Kidney epithelial cell (primary cell): ENCODE data around the gene INHBE. TPM values are rescaled to one million over a fixed set of nuclear protein-coding genes. Genes with fewer than 3 reads are reported as not detected.
"Not testable (repeated sequence)": the region's sequence is repeated elsewhere in the genome, so short reads cannot be mapped to it uniquely, and the experiment has no call there.

Source experiments
- DNase-seq: peaks from one replicate; pipeline ENCODE4 v3.0.0-alpha.2; 2010; ENCODE audit warnings: low read depth
- H3K27me3 ChIP-seq: 2 replicates; pipeline ENCODE4 v1.6.0; 2011; ENCODE audit warnings: low read length; ENCODE audit not compliant: control insufficient read depth, insufficient read depth
- H3K36me3 ChIP-seq: 2 replicates; pipeline ENCODE4 v1.5.1; 2011; ENCODE audit warnings: low read length; ENCODE audit not compliant: control insufficient read depth, insufficient read depth
- H3K4me3 ChIP-seq: 2 replicates; pipeline ENCODE4 v1.5.1; 2011; ENCODE audit warnings: low read depth, mild to moderate bottlenecking, control low read depth, low read length
- total RNA-seq: library from RNA; depleted of rRNA; stranded (reverse); fragments of >200 nt; gene quantifications from 2 replicates; pipeline ENCODE4 v1.2.3, GENCODE V29; 2015
- TF ChIP-seq, protein P1 (sequence below): IDR thresholded peaks from 2 replicates; pipeline ENCODE4 v1.5.1; 2011; ENCODE audit warnings: mild to moderate bottlenecking, moderate library complexity, low read length, control low read depth, inconsistent platforms; ENCODE audit not compliant: insufficient read depth, poor library complexity, severe bottlenecking

Gene INHBE
- total RNA-seq, 1 donor from 2014 or later: 8.7 TPM

- Histone ChIP-seq H3K4me3 (no peak overlapping the region), H3K27me3 (no peaks in the 10 kb centered on the region), H3K36me3 (no peaks in the 10 kb centered on the region)
- TF ChIP-seq, protein P1, sequence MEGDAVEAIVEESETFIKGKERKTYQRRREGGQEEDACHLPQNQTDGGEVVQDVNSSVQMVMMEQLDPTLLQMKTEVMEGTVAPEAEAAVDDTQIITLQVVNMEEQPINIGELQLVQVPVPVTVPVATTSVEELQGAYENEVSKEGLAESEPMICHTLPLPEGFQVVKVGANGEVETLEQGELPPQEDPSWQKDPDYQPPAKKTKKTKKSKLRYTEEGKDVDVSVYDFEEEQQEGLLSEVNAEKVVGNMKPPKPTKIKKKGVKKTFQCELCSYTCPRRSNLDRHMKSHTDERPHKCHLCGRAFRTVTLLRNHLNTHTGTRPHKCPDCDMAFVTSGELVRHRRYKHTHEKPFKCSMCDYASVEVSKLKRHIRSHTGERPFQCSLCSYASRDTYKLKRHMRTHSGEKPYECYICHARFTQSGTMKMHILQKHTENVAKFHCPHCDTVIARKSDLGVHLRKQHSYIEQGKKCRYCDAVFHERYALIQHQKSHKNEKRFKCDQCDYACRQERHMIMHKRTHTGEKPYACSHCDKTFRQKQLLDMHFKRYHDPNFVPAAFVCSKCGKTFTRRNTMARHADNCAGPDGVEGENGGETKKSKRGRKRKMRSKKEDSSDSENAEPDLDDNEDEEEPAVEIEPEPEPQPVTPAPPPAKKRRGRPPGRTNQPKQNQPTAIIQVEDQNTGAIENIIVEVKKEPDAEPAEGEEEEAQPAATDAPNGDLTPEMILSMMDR: no peak
- no peak for DNase-seq
Measured at GRCh38 chr12:57438400-57438799, 16.7 kb upstream of the INHBE start.

- TF ChIP-seq, protein P1: no peak
- Histone ChIP-seq H3K27me3 (no peaks in the 10 kb centered on the region), H3K36me3 (no peaks in the 10 kb centered on the region), H3K4me3 (no peak overlapping the region)
- DNase-seq: no peak
Measured at GRCh38 chr12:57439762-57440266, 15.3 kb upstream of the INHBE start.

GRCh38 chr12:57441393-57441792 is 13.7 kb upstream of the INHBE start:
- not testable (repeated sequence) for H3K4me3 ChIP-seq, H3K27me3 ChIP-seq, H3K36me3 ChIP-seq, DNase-seq

DNA sequence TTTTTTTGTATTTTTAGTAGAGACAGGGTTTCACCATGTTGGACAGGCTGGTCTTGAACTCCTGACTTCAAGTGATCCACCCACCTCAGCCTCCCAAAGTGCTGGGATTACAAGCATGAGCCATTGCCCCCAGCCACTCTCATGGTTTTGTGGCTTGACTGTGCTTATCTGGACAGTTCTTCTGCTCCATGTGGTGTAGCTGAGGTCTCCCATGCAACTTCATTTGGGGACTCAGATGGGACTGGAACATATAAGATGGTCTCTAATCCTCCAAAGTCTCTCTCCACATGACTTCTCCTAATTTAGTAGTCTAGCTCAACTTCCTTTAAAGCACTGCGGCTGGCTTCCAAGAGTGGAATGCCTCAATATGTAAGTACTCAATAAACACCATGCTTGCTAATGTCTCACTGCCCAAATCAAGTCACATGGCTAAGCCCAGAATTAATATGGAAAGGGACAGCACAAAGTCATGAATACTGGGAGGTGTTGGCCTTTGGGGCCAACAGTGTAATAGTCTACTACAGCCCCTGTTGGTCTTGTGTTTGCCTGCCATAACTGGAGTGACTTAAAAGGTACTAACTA is 13.2 kb upstream of the INHBE start:
- TF ChIP-seq, protein P1: no peak
- no peak overlapping the region for H3K4me3 ChIP-seq
- H3K27me3 ChIP-seq: no peaks in the 10 kb centered on the region
- H3K36me3 ChIP-seq: no peaks in the 10 kb centered on the region
- DNase-seq: no peak

DNA sequence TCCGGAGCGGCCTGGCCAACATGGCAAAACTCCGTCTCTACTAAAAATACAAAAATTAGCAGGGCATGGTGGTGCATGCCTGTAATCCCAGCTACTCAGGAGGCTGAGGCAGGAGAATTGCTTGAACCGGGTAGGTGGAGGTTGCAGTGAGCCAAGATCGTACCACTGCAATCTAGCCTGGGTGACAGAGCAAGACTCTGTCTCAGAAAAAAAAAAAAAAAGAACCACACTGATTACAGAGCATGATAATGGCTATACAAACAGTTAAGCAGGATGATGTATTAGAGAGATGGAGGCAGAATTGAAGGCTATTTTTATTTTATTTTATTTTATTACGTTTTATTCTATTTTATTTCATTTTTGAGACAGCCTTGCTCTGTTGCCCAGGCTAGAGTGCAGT is 10.8 kb upstream of the INHBE start:
- H3K27me3 ChIP-seq, DNase-seq, H3K4me3 ChIP-seq, H3K36me3 ChIP-seq: not testable (repeated sequence)

DNA sequence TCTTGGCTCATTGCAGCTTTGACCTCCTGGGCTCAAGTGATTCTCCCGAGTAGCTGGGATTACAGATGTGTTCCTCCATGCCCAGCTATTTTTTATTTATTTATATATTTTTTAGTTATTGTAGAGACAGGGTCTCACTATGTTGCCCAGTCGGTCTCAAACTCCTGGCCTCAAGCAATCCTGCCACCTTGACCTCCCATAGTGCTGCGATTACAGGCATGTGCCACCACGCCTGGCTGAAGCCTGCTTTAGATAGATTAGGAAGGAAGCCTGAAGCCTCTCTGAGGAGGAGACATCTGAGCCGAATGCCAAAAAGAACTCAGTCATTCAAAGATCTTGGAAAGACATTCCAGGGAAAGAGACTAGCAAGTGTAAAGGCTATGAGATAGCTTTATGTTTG is 10.4 kb upstream of the INHBE start:
- H3K36me3 ChIP-seq: no peaks in the 10 kb centered on the region
- no peak for DNase-seq
- TF ChIP-seq, protein P1: no peak
- no peak overlapping the region for H3K4me3 ChIP-seq
- H3K27me3 ChIP-seq: no peaks in the 10 kb centered on the region

GRCh38 chr12:57446292-57446960 is 8.7 kb upstream of the INHBE start:
- Histone ChIP-seq H3K4me3 (no peak overlapping the region), H3K36me3 (no peaks in the 10 kb centered on the region), H3K27me3 (no peaks in the 10 kb centered on the region)
- DNase-seq: no peak
- TF ChIP-seq, protein P1: no peak
